Stimulated activated CD4-positive, alpha-beta T cell treated with anti-CD3 and anti-CD28 coated beads, TNF-alpha, amount 100 ng/mL, for 4 hours (primary cell): ENCODE measurements around the gene CGN.

Source experiments
- DNase-seq, 3 experiments: peaks; one replicate each; pipeline ENCODE4 v3.0.0-alpha.2; 2020; ENCODE audit warnings: low read depth in 3 of 3

Gene CGN

GRCh38 chr1:151524736-151525135, 13.5 kb downstream of the CGN start:
- DNase-seq: no peak

DNA sequence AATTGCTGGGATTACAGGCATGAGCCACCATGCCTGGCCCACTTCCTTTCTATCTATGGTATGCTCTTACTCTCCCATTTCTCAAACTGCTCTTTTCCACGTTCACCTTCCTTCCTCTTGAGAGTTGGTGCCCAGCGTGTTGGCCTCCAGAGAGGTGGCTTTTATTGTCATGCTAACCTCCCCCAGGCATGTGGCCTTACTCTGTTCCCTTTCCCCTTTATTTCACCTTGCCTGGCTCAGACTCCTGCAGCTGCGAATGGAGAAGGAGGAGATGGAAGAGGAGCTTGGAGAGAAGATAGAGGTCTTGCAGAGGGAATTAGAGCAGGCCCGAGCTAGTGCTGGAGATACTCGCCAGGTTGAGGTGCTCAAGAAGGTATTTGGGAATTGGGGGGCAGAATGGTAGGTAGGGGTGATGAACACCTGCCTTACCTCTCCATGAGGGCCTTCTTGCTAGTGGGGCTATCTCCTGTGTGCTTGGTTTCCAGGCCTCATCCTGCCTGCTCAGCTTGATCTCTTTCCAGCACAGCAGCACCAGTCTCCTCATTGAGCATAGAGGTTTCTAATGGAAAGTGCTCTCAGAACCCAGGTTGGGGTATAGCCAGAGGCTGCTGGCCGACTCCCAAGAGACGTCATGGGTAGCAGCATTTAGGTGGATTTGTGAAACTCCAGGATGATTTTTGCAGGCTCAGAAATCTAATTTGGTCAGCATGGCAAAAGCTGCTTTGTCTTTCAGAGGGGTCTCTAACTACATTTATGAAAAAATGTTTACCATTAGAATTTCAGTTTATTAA, 15.7 kb downstream of the CGN start:
- no peak for DNase-seq

DNA sequence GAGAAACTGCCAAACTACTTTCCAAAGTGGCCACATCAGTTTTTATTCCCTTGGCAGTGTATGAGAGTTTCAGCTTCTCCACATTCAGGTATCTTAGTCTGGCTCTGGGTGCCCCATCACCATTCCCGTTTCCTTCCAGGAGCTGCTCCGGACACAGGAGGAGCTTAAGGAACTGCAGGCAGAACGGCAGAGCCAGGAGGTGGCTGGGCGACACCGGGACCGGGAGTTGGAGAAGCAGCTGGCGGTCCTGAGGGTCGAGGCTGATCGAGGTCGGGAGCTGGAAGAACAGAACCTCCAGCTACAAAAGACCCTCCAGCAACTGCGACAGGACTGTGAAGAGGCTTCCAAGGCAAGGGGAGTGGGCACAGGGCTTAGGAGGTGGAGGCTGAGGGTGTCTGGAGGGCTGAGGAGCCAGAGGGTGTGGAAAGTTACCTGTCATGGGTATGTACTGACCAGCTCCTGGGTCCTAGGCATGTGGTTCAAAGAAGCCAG, 18.1 kb downstream of the CGN start:
- DNase-seq: no peak

GRCh38 chr1:151529781-151530180, 18.6 kb downstream of the CGN start:
- DNase-seq: no peak

DNA sequence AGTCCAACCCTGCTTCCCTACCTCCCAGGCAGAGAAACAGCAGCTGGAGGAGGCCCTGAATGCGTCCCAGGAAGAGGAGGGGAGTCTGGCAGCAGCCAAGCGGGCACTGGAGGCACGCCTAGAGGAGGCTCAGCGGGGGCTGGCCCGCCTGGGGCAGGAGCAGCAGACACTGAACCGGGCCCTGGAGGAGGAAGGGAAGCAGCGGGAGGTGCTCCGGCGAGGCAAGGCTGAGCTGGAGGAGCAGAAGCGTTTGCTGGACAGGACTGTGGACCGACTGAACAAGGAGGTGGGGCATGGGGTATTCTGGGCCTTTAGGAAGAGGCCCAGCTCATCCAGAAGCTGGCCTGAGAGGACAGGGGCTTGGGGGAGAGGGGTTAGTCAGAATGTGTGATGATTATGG, 19.3 kb downstream of the CGN start:
- DNase-seq: no peak

- no peak for DNase-seq
These were observed 22.7 kb downstream of the CGN start for GRCh38 chr1:151533870-151534269.

DNA sequence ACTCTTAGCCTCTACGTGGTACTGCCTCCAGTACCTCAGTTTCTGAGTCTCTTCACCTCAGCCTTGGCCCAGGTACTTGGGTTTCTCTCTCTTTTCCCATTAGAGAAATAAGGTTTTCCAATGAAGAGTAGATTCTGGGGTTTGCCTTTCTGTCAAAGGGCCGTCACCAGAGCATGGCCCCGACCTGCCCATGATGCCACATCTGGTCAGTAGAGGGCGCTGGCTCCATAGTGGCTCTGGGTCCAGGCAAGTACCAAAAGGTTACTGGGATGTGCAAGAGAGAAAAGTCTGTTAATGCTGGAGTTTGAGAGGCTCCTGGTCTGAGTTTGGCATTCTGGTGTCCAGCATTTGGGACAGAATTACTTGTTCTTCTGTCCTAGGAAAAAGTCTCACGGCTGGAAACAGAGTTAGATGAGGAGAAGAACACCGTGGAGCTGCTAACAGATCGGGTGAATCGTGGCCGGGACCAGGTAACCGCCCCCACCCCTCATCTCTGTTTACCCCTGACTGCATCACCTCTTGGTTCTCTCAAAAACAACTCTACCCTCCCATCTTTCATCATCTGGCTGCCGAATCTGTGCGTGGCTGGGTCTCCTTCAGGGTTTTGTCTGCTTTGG, 23.6 kb downstream of the CGN start:
- DNase-seq: peak; percentile 60 to 62 (median 61)

- DNase-seq: no peak
These were observed 24.4 kb downstream of the CGN start for GRCh38 chr1:151535326-151536271.

DNA sequence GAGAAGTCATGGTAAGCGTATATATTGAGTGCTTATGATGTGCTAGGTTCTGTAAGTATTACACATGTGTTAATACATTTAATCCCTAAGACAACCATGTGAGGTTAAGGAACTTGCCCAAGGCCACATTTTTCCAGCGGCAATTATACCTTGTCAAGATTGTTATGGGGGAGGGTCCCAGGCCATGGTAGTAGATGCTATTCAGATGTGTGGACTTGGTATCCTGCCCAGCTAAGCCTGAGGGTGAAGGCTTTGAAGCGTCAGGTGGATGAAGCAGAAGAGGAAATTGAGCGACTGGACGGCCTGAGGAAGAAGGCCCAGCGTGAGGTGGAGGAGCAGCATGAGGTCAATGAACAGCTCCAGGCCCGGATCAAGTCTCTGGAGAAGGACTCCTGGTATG, 25.3 kb downstream of the CGN start:
- no peak for DNase-seq

DNA sequence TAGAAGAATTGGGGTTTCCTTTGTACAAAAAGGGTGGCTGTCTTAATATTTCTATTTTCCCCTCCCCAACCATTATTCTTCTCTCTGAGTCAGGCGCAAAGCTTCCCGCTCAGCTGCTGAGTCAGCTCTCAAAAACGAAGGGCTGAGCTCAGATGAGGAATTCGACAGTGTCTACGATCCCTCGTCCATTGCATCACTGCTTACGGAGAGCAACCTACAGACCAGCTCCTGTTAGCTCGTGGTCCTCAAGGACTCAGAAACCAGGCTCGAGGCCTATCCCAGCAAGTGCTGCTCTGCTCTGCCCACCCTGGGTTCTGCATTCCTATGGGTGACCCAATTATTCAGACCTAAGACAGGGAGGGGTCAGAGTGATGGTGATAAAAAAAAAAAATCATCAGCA, 25.9 kb downstream of the CGN start:
- no peak for DNase-seq

DNA sequence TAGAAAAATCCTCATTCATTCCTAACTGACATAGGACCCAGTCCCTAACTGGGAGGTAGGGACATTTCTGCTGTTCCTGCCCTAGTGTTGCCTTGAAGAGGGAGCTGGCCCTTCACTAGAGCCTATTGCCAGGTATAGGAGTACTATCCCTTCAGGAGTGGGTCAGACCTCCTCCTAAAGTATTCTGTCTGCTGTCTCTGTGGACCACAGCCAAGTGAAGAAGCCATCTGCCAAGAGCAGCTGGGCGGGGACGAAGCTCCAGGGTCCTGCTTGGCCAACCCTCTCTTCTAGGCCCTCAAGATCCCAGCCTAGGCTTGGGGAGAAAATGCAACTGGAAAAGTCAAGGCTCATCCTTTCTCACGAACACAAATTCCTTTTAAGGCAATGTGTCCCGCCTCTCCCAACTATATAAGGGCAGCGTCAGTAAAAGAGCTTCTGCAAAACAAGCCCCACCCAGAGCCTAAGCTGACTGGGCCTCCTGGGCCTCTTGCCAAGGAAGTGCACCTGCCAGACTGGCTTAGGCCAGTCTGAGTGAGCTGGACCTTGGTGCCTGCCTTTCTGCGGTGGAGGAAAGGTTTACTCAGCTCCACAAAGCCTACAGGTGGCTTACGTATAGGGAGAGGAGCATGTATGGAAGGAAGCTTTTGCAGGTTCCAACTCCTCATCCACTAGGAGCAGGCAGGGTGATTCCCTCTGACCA, 28.3 kb downstream of the CGN start:
- no peak for DNase-seq

- DNase-seq: peak; percentile 83 to 89 (median 88)
These were observed 29.1 kb downstream of the CGN start, which contains the start of gene TUFT1 for GRCh38 chr1:151540021-151540981. Gene TUFT1, plus strand, starts transcription at chr1:151540309. Its CDS starts 58 bp downstream, at chr1:151540367.

GRCh38 chr1:151540982-151541377, 29.8 kb downstream of the CGN start:
- no peak for DNase-seq

GRCh38 chr1:151541752-151542151, 30.6 kb downstream of the CGN start:
- no peak for DNase-seq

- no peak for DNase-seq
These were observed 31.5 kb downstream of the CGN start for GRCh38 chr1:151542710-151543129.

DNA sequence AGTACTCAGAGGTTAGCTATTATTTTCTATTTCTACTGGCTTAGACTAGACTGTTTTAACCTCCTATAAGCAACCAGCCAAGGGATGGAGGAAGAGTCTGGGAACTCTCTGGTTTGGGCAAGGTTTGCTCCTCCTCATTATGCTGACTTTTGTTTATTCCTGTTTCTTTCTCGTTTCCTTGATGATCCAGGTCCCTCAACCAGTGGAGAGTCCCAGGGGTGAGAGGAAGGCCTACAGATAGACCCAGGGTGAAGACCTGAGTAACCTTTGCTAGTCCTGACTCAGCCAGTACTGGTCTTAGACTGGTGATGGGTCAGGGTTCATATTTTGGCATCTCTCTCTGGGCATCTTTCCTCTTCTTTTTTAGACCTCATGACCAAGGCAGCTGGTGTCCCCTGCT, 34.4 kb downstream of the CGN start:
- DNase-seq: no peak

- no peak for DNase-seq
These were observed 35.1 kb downstream of the CGN start for GRCh38 chr1:151546011-151546925.

DNA sequence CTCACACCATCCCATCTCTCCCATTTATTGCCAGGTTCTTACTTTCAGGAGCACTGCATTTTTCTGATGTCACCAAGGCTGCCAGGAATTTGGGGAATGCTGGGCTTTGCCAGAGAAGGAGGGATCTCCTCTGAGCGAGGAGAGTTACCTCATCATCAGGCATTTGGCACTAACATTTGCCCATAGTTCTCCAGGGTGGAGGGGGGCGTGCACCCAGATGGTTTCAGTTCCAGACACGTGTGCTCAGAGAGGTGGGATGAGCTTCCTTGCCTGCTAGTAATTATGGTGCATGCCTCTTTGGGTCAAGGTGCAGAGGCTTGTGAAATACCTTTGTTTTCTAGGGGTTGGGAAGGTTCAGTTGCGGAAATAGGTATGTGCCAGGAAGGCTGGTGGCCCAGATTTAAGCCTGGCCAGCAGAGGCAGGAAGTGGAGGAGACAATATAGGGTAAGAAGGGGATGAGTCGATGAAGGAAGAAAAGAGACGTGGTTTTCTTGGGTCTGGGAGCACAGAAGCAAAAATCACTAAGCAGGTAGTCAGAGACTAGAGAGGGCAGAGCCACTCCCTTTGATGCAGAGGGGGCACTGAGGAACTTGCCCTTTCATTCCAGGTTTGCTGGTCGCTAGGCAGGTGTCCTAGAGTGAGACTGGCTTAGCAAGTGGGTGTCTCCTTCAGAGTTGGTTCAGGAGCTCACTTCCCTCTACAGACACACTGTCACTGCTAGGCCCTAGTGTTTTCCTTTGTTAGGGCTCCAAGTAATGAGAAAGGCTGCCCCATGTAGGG, 36.1 kb downstream of the CGN start:
- no peak for DNase-seq

DNA sequence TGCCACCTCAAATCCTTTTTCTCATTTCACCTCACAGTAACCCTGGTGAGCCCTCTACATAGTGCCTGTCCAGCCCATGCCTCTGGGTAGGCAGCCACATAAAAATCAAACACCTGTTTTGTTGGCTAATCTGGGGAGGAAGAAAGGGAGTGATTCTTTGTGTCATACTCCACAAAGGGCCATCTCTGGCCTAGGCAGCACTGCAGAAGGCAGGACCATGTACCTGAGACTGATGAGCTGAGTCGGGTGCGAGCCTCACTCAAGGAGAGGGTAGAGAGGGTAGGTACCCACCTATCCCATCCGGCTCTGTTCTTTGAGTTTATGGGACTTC, 36.7 kb downstream of the CGN start:
- DNase-seq: no peak
